ENCODE measurements around the gene BCHE.

BCHE gene

GRCh38 chr3:165749241-165749640 lies 88.0 kb downstream of the BCHE start:
- no peak for DNase-seq

- no peak for DNase-seq
Measured at GRCh38 chr3:165748094-165748493, 89.1 kb downstream of the BCHE start.

- DNase-seq, result no peak
Measured at GRCh38 chr3:165746874-165747273, 90.3 kb downstream of the BCHE start.

- DNase-seq, result no peak
Measured at GRCh38 chr3:165744025-165744424, 93.2 kb downstream of the BCHE start.

GRCh38 chr3:165742351-165742750 lies 94.9 kb downstream of the BCHE start:
- DNase-seq, result no peak

- no peak for DNase-seq
Measured at GRCh38 chr3:165729756-165730155, 107.5 kb downstream of the BCHE start.

- DNase-seq, result no peak
Measured at GRCh38 chr3:165728924-165729323, 108.3 kb downstream of the BCHE start.

- DNase-seq, result no peak
Measured at GRCh38 chr3:165725296-165725695, 111.9 kb downstream of the BCHE start.
